HL-60/S4 (cell line): ENCODE measurements around the gene TOR4A.

Experiments
- in situ Hi-C: fragments of 300-500 bp; cut with MboI; formaldehyde crosslinking; loops from 2 replicates; pipeline ENCODE4 v1.14.3; 2022; ENCODE audit warnings: low sequenced_read_pairs

The TOR4A gene

GRCh38 chr9:137304383-137305059 is 27.0 kb downstream of the TOR4A start:
- in situ Hi-C loops: no loop called here

GRCh38 chr9:137305060-137305797 is 27.7 kb downstream of the TOR4A start:
- in situ Hi-C loops: no loop called here

GRCh38 chr9:137305798-137306065 is 28.2 kb downstream of the TOR4A start:
- in situ Hi-C loops: no loop called here

GRCh38 chr9:137306066-137306849 is 28.7 kb downstream of the TOR4A start:
- in situ Hi-C loops: no loop called here

GRCh38 chr9:137306850-137307254 is 29.3 kb downstream of the TOR4A start:
- in situ Hi-C loops: no loop called here

GRCh38 chr9:137307255-137308056 is 29.9 kb downstream of the TOR4A start:
- in situ Hi-C loops: no loop called here

- in situ Hi-C loops: no loop called here
Measured at GRCh38 chr9:137308057-137308619, 30.6 kb downstream of the TOR4A start.

GRCh38 chr9:137309368-137310188 is 32.1 kb downstream of the TOR4A start:
- in situ Hi-C loops: no loop called here

GRCh38 chr9:137310189-137311052 is 32.9 kb downstream of the TOR4A start:
- in situ Hi-C loops: no loop called here

GRCh38 chr9:137311171-137311985 is 33.9 kb downstream of the TOR4A start:
- in situ Hi-C loops: no loop called here

- in situ Hi-C loops: no loop called here
Measured at GRCh38 chr9:137311986-137312851, 34.7 kb downstream of the TOR4A start.

GRCh38 chr9:137312852-137313325 is 35.4 kb downstream of the TOR4A start:
- in situ Hi-C loops: no loop called here

GRCh38 chr9:137313326-137313936 is 35.9 kb downstream of the TOR4A start:
- in situ Hi-C loops: no loop called here

- in situ Hi-C loops: no loop called here
Measured at GRCh38 chr9:137313956-137314560, 36.5 kb downstream of the TOR4A start.

GRCh38 chr9:137314561-137315560 is 37.3 kb downstream of the TOR4A start:
- in situ Hi-C loops: no loop called here
